Stimulated activated memory B cell treated with anti-CD40 and anti-IgM and Interleukin-4, amounts not matched to agents 10 μg/mL and 1 μg/mL and 100 μg/mL, for 72 hours (primary cell): ENCODE results near the gene SPEG.

Experiments
- ATAC-seq: fragments of 150-1000 bp; cut with Tn5 transposase; 2 replicates; pipeline ENCODE4 v1.10.0; 2021
- H3K27ac Mint-ChIP-seq: one replicate; pipeline ENCODE4 v1.8.0; 2022; ENCODE audit warnings: mild to moderate bottlenecking, mixed read lengths
- H3K27me3 Mint-ChIP-seq: one replicate; pipeline ENCODE4 v1.8.0; 2022; ENCODE audit warnings: mixed read lengths
- H3K36me3 Mint-ChIP-seq: one replicate; pipeline ENCODE4 v1.8.0; 2022; ENCODE audit warnings: mixed read lengths
- H3K4me1 Mint-ChIP-seq: one replicate; pipeline ENCODE4 v1.8.0; 2022; ENCODE audit warnings: mixed read lengths
- H3K4me3 Mint-ChIP-seq: one replicate; pipeline ENCODE4 v1.8.0; 2022; ENCODE audit warnings: mild to moderate bottlenecking, moderate library complexity, mixed read lengths
- H3K9me3 Mint-ChIP-seq: one replicate; pipeline ENCODE4 v1.8.0; 2022; ENCODE audit warnings: mixed read lengths

SPEG gene

DNA sequence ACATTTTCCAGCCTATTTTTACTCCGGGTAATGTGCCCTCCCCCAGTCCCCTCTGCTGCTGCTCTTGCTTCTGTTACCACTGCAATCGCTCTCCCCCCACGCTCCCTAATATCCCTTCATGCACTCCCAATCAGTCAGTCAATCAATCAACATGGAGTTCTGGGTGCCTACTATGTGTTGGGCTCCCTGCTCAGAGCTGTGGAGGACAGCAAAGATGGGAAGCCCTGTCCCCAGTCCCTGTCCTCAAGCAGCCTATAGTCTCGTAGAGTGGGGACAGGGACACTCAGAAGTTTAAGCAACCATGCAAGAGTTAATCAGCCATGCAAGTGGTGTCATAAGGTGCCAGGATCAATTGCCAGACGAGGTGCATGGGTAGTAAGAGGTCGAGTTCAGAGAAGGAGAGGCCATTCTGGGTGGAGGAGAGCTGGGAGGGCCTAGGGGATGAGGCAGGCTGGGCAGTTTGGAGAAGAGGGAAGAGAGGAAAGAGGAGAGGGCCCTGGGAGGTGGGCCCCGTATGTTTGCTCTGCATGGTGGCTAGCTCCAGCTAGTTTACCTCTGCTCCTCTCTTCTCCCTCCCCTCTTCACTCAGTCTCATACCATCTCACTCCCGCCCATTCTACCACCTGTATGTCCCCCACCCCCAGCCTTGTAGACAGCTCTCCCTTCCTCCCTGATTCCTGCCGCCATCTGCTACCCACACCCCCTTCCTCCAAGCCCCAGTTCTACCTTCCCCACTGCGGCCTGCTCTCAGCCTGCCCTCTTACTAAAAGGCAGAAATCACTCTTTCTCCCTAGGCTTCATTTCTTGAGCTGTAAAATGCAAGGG lies 83.5 kb downstream of the SPEG start:
- Mint-ChIP-seq H3K4me3 (no peak overlapping the region), H3K27me3 (peaks cover 92% of the 10 kb centered on the region), H3K9me3 (no peaks in the 10 kb centered on the region), H3K36me3 (no peaks in the 10 kb centered on the region), H3K27ac (no peak overlapping the region), H3K4me1 (peaks cover 23% of the 10 kb centered on the region)
- ATAC-seq: no peak

DNA sequence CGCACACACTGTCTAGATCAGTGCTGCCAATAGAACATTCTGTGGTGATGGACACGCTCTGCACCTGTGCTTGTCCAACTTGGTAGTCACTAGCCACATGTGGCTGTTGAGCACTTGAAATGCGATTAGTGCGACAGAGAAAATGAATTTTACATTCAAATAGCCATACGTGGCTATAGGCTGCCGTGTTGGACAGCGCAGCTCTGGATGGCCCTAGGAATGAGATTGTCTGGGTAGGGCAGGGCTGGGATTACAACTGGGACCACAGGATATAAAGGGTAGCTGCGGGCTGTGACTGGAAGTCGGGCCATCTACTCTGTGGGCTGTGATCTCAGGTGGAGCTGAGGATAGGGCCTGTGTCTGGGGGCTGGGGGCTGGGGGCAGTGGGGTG lies 84.9 kb downstream of the SPEG start:
- ATAC-seq: no peak
- Mint-ChIP-seq H3K36me3 (no peaks in the 10 kb centered on the region), H3K9me3 (no peaks in the 10 kb centered on the region), H3K4me3 (no peak overlapping the region), H3K27ac (no peak overlapping the region), H3K27me3 (peaks cover 88% of the 10 kb centered on the region), H3K4me1 (peaks cover 10% of the 10 kb centered on the region)

DNA sequence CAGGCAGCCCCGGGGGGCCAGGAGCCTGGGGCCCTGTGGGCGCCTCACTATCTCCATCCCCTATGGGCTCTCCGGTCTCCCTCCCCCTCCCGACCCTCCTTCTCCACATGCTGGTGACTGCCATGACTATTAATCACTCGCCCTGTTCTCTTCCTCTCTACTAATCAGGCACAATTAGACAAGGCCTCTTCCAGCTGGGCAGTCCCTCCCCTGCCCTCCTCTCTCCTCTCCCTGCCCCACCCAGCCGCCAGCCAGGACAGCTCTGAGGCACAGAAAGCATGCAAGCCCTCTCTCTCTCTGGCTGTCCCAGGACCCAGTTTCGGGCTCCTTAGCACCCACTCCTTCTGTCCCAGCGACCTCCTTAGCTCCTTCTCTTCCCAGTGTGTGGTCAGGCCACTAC lies 85.4 kb downstream of the SPEG start:
- H3K27me3 Mint-ChIP-seq: peaks cover 84% of the 10 kb centered on the region
- H3K9me3 Mint-ChIP-seq: no peaks in the 10 kb centered on the region
- H3K36me3 Mint-ChIP-seq: no peaks in the 10 kb centered on the region
- H3K27ac Mint-ChIP-seq: no peak overlapping the region
- peaks cover 10% of the 10 kb centered on the region for H3K4me1 Mint-ChIP-seq
- no peak overlapping the region for H3K4me3 Mint-ChIP-seq
- ATAC-seq: no peak

DNA sequence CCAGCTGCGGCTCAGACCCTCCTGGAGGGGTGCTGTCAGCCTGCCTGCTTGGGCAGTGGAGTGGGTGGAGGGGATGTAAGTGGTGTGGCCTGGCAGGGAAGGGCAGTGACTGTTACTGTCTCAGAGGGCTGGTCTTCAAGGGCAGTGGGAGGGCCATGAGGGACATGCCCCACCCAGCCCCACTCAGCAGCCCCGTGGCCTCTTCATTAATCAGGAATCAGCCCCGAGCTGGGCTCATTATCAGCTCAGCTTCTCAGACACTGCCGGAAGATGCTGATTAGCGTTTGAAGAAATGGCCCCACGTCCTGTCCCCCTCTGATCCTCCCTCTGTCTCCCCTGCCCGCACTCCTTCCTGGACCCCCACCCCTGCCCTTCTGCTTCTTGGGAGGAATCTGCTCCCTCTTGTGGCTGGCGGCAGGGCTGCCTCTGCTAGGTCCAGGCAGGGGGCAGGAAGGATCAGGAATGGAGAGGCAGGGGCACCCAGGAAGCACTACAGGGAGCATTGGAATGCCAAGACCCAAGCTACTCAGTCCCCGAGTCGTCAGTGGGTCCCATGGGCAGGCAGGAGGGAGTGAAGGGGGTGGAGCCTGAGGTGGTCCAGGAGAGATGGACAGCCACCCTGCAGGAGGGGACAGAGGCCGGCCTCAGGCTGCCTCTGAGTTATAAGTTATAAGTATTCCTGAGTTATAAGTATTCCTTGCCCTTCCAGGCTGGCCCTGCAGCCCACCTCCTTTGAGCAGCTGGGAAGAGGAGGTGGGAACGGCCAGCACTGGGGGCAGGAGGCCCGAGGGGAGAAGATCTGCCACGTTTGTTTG lies 86.6 kb downstream of the SPEG start:
- H3K4me3 Mint-ChIP-seq: peak overlapping the region; percentile 27
- peaks cover 10% of the 10 kb centered on the region for H3K4me1 Mint-ChIP-seq
- no peak for ATAC-seq
- H3K36me3 Mint-ChIP-seq: no peaks in the 10 kb centered on the region
- no peaks in the 10 kb centered on the region for H3K9me3 Mint-ChIP-seq
- peaks cover 84% of the 10 kb centered on the region for H3K27me3 Mint-ChIP-seq
- no peak overlapping the region for H3K27ac Mint-ChIP-seq

DNA sequence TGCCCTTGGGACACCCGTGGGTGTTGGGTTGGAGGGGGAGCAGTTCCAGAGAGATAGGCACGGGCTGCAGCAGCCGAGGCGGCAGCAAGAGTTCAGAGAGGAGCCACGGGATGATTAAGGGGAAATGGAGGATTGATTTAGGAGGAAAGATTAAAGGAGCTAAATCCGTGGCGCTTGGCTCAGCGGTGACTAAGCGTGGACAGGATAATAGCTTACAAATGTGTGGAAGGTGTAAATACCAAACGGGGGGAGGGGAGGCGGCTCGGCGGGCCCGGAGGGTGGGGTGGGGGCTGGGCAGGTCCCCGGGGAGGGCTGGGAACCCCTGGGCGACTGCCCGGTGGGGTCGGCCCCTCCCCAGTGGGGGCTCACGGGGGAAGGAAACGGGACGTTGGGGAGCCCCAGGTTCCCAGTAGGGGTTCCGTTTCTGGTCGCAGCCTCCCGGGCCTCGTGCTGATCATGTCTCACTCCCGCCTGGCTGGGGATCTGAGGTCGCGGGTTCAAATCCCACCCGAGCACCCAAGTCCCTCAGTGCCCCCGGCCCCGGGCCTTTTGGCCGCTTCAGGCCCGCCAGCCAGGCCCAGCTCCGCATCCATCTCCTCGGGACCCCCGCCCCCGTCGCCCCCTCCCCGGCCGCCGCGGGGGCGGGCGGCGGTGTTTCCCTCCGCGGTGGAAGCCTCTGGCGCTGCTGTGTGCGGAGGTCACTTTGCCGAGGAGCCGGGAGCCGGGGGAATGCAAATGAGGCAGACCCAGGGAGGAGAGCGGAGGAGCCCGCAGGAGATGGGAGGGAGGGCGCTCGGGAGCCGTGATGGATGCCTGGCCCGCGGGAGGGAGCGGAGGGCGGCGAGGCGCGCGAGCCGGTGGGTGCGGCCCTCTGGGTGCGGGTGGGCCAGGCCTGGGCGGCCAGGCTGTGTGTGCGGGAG lies 87.7 kb downstream of the SPEG start:
- H3K4me3 Mint-ChIP-seq: peak overlapping the region; percentile 1
- no peak overlapping the region for H3K27ac Mint-ChIP-seq
- H3K27me3 Mint-ChIP-seq: peaks cover 84% of the 10 kb centered on the region
- ATAC-seq: peak; percentile 14
- no peaks in the 10 kb centered on the region for H3K9me3 Mint-ChIP-seq
- H3K4me1 Mint-ChIP-seq: peaks cover 10% of the 10 kb centered on the region
- no peaks in the 10 kb centered on the region for H3K36me3 Mint-ChIP-seq

DNA sequence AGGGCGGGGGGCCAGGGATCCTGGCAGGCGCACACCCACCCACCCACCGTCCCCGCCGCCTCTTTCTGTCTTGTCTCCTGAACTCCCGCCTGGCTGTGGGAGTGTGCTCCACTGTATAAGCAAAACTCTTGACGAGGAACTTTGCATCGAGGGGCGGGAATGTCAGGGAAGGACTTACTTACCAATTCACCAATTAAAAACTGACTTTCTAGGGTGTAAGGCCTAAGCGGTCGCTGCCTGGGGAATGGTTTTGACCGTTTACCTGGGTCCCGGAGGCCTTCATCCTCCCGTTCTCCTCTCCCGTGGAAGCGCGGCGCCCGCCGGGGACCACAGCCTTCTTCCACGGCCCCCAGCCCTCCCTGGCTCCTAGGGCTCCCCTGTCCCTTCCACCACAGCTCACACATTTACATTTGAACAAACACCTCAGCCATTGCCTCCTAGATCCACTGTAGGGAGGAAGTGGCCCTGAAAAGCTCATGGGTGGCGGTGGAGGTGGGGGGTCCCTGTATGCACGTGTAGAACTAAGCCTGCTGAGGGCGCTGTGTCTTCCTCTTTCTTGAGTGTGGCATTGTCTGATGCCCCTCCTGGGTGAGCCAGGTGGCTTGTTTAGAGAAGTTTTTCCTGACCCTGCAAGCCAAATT lies 88.5 kb downstream of the SPEG start:
- Mint-ChIP-seq H3K4me1 (peaks cover 10% of the 10 kb centered on the region), H3K27me3 (peaks cover 79% of the 10 kb centered on the region), H3K36me3 (no peaks in the 10 kb centered on the region), H3K9me3 (no peaks in the 10 kb centered on the region), H3K27ac (no peak overlapping the region), H3K4me3 (no peak overlapping the region)
- no peak for ATAC-seq

DNA sequence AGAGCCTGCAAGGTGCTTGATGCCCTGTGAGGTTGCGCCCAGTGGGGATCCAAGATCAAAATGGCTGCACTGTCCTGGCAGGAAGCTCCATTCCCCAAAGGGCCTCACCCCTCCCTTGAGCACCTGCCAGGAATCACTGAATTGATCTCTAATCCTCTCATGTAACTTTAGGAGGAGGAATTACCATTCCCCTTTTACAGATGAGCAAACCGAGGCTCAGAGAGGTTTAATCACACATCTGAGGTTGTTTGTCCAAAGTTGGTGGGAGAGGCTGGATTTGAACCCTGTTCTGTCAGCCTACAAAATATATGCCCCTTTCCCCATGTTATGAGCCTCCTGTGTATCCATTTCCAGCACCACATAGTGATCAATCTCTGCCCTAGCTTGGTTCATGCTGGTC lies 90.2 kb downstream of the SPEG start:
- Mint-ChIP-seq H3K27me3 (peaks cover 77% of the 10 kb centered on the region), H3K4me1 (peaks cover 10% of the 10 kb centered on the region), H3K9me3 (no peaks in the 10 kb centered on the region), H3K36me3 (no peaks in the 10 kb centered on the region), H3K4me3 (no peak overlapping the region), H3K27ac (no peak overlapping the region)
- no peak for ATAC-seq

DNA sequence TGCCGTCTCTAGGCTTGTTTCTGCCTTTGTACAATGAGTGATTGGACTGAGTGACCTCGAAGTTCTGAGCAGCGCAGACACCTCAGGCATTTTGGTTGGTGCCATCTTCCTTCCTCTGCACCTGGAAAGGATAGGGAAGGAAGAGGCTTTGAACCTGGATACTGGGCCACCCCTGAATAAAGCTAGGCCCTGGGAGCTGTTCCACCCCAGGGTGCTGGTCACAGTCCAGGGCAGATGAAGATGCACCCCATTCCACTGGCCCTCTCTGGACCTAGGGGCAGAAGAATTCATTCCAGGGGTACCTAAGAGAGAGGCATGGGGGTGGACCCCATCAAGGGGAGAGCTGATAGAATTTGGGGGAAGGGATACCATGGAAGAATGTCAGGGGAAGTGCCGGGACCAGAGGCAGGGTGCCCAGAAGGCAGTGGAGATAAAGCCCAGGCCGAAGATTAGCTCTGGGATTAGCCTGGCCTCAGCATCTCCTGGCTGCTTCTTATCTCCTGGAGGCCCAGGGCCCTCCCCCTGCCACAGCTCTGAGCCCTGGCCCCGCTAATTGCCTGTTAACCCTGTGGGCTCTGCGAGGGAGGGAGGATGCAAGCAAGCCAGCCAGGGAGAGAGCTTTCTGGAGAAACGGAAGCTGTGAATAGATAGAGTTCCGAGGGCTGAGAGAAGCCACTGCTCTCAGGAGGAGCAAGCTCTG lies 91.0 kb downstream of the SPEG start:
- H3K4me3 Mint-ChIP-seq: no peak overlapping the region
- peaks cover 77% of the 10 kb centered on the region for H3K27me3 Mint-ChIP-seq
- H3K27ac Mint-ChIP-seq: no peak overlapping the region
- H3K9me3 Mint-ChIP-seq: no peaks in the 10 kb centered on the region
- peaks cover 18% of the 10 kb centered on the region for H3K4me1 Mint-ChIP-seq
- H3K36me3 Mint-ChIP-seq: no peaks in the 10 kb centered on the region
- no peak for ATAC-seq

DNA sequence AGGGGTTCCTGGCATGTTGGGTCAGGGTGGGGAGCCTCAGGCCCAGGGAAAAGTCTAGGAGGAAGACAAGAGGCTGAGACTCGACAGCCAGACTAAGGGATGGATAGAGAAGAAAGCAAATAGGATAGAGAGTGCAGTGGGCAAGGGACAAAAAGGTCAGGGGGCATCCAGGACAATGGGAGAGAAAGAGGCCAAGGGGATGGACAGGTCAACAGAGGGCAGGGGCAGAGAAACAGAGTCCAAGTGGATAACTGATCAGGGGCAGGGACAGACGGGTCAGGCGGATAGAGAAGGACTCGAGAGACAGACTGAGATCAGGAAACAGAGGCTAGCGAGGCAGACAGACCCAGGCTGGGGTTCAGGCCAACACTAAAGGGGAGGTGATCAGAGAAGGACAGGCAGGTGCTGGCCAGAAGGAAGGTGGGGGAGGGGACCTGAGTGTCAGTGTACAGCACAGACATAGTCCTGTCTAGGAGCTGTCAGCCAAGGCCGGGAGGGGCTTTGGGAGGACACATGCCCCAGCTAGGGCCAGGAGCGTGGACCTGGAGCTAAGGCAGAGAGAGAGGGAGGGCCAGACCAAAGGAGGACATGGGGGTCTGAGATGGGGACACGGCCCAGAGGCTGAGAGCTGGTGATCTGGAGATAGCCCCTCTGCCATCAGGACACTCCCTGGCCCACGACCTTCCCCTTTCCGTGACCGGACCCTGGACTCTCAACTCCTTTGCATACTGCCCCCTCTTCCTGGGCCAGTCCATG lies 91.9 kb downstream of the SPEG start:
- ATAC-seq: no peak
- H3K9me3 Mint-ChIP-seq: no peaks in the 10 kb centered on the region
- no peak overlapping the region for H3K27ac Mint-ChIP-seq
- peaks cover 15% of the 10 kb centered on the region for H3K4me1 Mint-ChIP-seq
- no peak overlapping the region for H3K4me3 Mint-ChIP-seq
- H3K36me3 Mint-ChIP-seq: no peaks in the 10 kb centered on the region
- peaks cover 77% of the 10 kb centered on the region for H3K27me3 Mint-ChIP-seq

DNA sequence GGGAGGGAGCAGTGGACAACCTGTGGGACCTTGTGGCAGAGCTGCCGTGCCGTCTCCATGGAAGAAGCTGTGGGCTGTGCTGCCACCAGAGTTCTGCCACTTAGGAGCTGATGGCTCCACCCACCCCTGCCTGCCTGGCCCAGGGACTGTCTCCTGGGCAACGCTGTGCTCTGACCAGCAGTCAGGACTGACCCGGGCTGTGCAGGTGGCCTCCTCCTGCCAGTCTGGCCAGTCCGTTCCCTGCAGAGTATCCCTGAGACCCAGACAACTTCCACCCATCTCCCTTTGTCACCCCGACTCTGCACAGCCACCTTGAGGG lies 92.4 kb downstream of the SPEG start:
- ATAC-seq: no peak
- no peak overlapping the region for H3K4me3 Mint-ChIP-seq
- H3K36me3 Mint-ChIP-seq: no peaks in the 10 kb centered on the region
- H3K27ac Mint-ChIP-seq: no peak overlapping the region
- H3K4me1 Mint-ChIP-seq: peaks cover 10% of the 10 kb centered on the region
- peaks cover 77% of the 10 kb centered on the region for H3K27me3 Mint-ChIP-seq
- no peaks in the 10 kb centered on the region for H3K9me3 Mint-ChIP-seq

DNA sequence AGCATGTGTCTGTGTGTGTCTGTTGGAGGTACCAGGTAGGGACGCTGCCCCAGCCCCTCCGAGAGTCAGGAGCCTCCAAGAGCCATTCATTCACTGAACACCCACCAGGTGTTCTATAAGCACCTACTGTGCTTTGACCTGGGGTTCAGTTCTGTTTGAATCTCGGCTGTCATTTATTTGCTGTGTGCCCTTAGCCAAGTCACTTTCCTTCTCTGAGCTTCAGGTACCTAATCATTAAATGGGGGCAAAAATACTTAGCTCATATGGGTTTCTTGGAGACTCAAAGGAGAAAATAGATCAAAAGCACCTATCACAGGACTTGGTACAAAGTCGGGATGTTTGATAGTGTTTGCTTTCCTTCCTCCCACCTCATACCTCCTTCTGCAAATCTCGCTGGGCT lies 92.8 kb downstream of the SPEG start:
- no peak overlapping the region for H3K4me3 Mint-ChIP-seq
- peaks cover 78% of the 10 kb centered on the region for H3K27me3 Mint-ChIP-seq
- no peak overlapping the region for H3K27ac Mint-ChIP-seq
- ATAC-seq: no peak
- H3K36me3 Mint-ChIP-seq: no peaks in the 10 kb centered on the region
- peaks cover 8% of the 10 kb centered on the region for H3K4me1 Mint-ChIP-seq
- no peaks in the 10 kb centered on the region for H3K9me3 Mint-ChIP-seq

DNA sequence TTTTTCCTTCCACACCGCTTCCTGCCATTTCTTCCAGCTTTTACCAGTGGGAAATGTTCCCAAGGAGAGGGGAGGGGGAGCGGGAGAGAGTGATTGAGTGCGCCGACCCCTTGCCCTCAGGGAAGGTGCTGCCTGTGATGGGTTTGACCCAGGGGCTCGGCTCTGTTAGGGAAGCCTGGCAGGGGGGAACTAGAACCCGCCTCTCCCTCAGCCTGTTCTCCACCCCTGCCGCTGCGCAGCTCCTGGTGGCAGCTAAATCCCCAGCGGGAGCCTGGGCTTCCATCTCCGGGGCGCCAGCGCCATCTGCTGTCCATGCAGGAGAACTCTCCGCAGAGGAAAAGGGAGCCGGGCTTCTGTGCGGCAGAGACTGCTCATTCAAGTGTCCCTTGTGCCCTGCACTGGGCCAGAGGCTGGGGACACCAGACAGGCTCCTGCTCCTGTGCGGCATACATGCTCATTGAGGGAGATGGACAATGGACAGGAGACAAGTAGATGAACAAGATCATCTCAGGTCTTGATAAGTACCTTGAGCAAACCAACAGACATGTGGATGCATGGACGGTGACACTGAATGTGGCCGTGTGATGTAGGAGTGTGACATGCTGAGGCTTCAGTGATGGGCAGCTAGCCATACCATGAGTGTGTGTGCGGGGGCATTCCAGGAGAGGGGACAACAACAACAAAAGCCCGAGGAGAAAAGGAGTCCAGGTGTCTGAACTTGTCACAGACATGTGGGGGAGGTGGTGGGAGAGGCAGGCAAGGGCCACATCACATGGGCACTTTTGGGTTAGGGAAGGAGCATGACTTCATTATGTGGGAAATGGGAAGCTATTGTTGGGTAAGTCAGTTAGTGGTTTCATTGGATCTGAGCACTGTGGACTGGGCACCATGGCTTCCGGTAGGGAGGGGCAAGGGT lies 95.7 kb downstream of the SPEG start:
- Mint-ChIP-seq H3K36me3 (no peaks in the 10 kb centered on the region), H3K27ac (no peak overlapping the region), H3K4me1 (peaks cover 8% of the 10 kb centered on the region), H3K4me3 (no peak overlapping the region), H3K9me3 (no peaks in the 10 kb centered on the region), H3K27me3 (peaks cover 84% of the 10 kb centered on the region)
- ATAC-seq: peak; percentile 76
